K562 (cell line): ENCODE results near the gene CS. TPM values are rescaled to one million over a fixed set of nuclear protein-coding genes. Genes with fewer than 3 reads are reported as not detected.
A peak's percentile ranks its signal among the peaks of the same experiment; 100 is the strongest.

Experiments
- ATAC-seq: fragments of 200-7000 bp; cut with Tn5 transposase; 3 replicates; pipeline ENCODE4 v1.9.1; 2020; ENCODE audit warnings: moderate library complexity
- BruUV-seq: library from RNA; stranded (reverse); fragments of 400-500 nt; replicated peaks from 2 replicates; lab custom pipeline; 2021; lab: Mats Ljungman, UMichigan
- CTCF ChIA-PET: fragments of 300-600 bp; formaldehyde crosslinking; extraction: SDS; loops from one replicate; lab custom pipeline; 2021; ENCODE audit warnings: low intra/inter-chr PET ratio; lab: Yijun Ruan, JAX
- POLR2A ChIA-PET: fragments of 300-600, 350-650 bp; sonication (Branson Sonifier 250); formaldehyde crosslinking; extraction: SDS; loops from one replicate; lab custom pipeline; 2021; ENCODE audit warnings: antibody characterized with exemption, inconsistent platforms; lab: Yijun Ruan, JAX
- DNase-seq, 4 experiments: peaks; one replicate each; pipeline versions ENCODE4 v3.0.0 to v3.0.0-alpha.2; 2011 to 2018; ENCODE audit warnings: low spot score in 3 of 4, mixed read lengths in 3 of 4; ENCODE audit errors: extremely low read depth in 1 of 4
- FAIRE-seq: peaks from 2 replicates; lab custom pipeline; 2011; peaks lifted over from hg19 to GRCh38; lab: Jason Lieb, UNC
- H2AFZ ChIP-seq: 2 replicates; pipeline ENCODE4 v1.6.0; 2011; ENCODE audit warnings: low read depth, low read length, control low read depth, inconsistent platforms
- H3K27ac ChIP-seq: fragments of 200-600 bp; 3 replicates; pipeline ENCODE4 v1.8.0; 2011; ENCODE audit warnings: low read depth, mild to moderate bottlenecking, control low read depth, inconsistent platforms, low read length, moderate library complexity, mixed read lengths; ENCODE audit errors: extremely low read depth
- H3K27me3 ChIP-seq, 2 experiments: fragments of 300-600 bp in 1 of 2; 2 replicates in 1 of 2; 3 replicates in 1 of 2; pipeline versions ENCODE4 v1.6.0 to v1.8.0; 2011; ENCODE audit warnings: inconsistent platforms in 2 of 2, low read length in 2 of 2, mild to moderate bottlenecking in 1 of 2, mixed read lengths in 1 of 2, moderate library complexity in 1 of 2; ENCODE audit not compliant: control insufficient read depth in 2 of 2, insufficient read depth in 2 of 2
- H3K36me3 ChIP-seq: fragments of 300-600 bp; 3 replicates; pipeline ENCODE4 v1.8.0; 2011; ENCODE audit warnings: mild to moderate bottlenecking, low read length, inconsistent platforms; ENCODE audit not compliant: control insufficient read depth, insufficient read depth
- H3K4me1 ChIP-seq, 2 experiments: fragments of 200-600 bp in 1 of 2; replicated peaks in 1 of 2; 2 replicates in 1 of 2; 3 replicates in 1 of 2; pipeline versions ENCODE4 v1.5.1 to v1.8.0; 2011; ENCODE audit warnings: inconsistent platforms in 2 of 2, low read length in 2 of 2, mild to moderate bottlenecking in 1 of 2, mixed read lengths in 1 of 2, moderate library complexity in 1 of 2; ENCODE audit not compliant: control insufficient read depth in 2 of 2, insufficient read depth in 2 of 2
- H3K4me2 ChIP-seq: 2 replicates; pipeline ENCODE4 v1.6.1; 2011; ENCODE audit warnings: low read length, control low read depth, inconsistent platforms, mixed read lengths; ENCODE audit not compliant: insufficient read depth
- H3K4me3 ChIP-seq: fragments of 200-600 bp; sonication (generic), shearing (Covaris generic); 2 replicates; pipeline ENCODE4 v1.5.1; 2016; ENCODE audit warnings: control low read depth, inconsistent platforms
- H3K79me2 ChIP-seq: fragments of 200-600 bp; 3 replicates; pipeline ENCODE4 v1.8.0; 2011; ENCODE audit warnings: low read length, inconsistent platforms; ENCODE audit not compliant: control insufficient read depth, insufficient read depth
- H3K9ac ChIP-seq, 2 experiments: 2 replicates each; pipeline versions ENCODE4 v1.6.0 to v1.6.1; 2011; ENCODE audit warnings: low read depth in 2 of 2, low read length in 2 of 2, control low read depth in 1 of 2, inconsistent platforms in 1 of 2, mild to moderate bottlenecking in 1 of 2, mixed read lengths in 1 of 2; ENCODE audit not compliant: insufficient read depth in 1 of 2
- H3K9me1 ChIP-seq: one replicate; pipeline ENCODE4 v1.6.0; 2011; ENCODE audit warnings: inconsistent platforms, mild to moderate bottlenecking, low read length, moderate library complexity; ENCODE audit not compliant: control insufficient read depth, insufficient read depth
- H3K9me3 ChIP-seq: replicated peaks from 2 replicates; pipeline ENCODE4 v1.5.1; 2011; ENCODE audit warnings: low read depth, low read length, inconsistent platforms; ENCODE audit not compliant: control insufficient read depth, insufficient read depth
- H4K20me1 ChIP-seq: replicated peaks from 2 replicates; pipeline ENCODE4 v1.6.1; 2011; ENCODE audit warnings: low read length, inconsistent platforms, mixed read lengths; ENCODE audit not compliant: control insufficient read depth, insufficient read depth
- CHCHD3 ChIP-seq: fragments of 250-450 bp; sonication (Bioruptor Pico); IDR thresholded peaks from 2 replicates; pipeline ENCODE4 v2.1.2; 2022; ENCODE audit warnings: mild to moderate bottlenecking
- CSDE1 ChIP-seq, 2 experiments: fragments of 450-650 bp; IDR thresholded peaks; 2 replicates each; pipeline ENCODE4 v1.6.1; 2016; ENCODE audit warnings: mild to moderate bottlenecking in 1 of 2
- KLF6 ChIP-seq: fragments of 250-450 bp; sonication (Bioruptor Pico); IDR thresholded peaks from 2 replicates; pipeline ENCODE4 v1.4.0; 2020; ENCODE audit warnings: mild to moderate bottlenecking, moderate library complexity, borderline replicate concordance
- POLR2G ChIP-seq: fragments of 200-400 bp; formaldehyde crosslinking; IDR thresholded peaks from 2 replicates; pipeline ENCODE4 v1.6.1; 2017; ENCODE audit warnings: low read depth, mild to moderate bottlenecking, antibody characterized with exemption, low read length, moderate library complexity
- WGBS: fragments of 100-300 bp; shearing (Covaris generic); methylation state at CpG from one replicate; pipeline ENCODE4 v1.1.6; 2016; ENCODE audit warnings: low coverage, mixed read lengths; ENCODE audit not compliant: insufficient coverage; ENCODE audit errors: missing lambda C conversion rate; 5-methylcytosine and 5-hydroxymethylcytosine counted together
- in situ Hi-C: fragments of 300-500 bp; cut with MboI; formaldehyde crosslinking; loops from 4 replicates; pipeline ENCODE4 v1.15.0; 2018; ENCODE audit warnings: inconsistent platforms, mixed read lengths
- intact Hi-C: fragments of 100-400 bp; cut with micrococcal nuclease; formaldehyde crosslinking; loops from 2 replicates; pipeline ENCODE4 v1.14.2; 2022
- polyA plus RNA-seq, 8 experiments: library from polyadenylated mRNA; depleted of rRNA in 4 of 8; stranded (reverse) in 5 of 8; unstranded in 3 of 8; fragments of >200 nt; fragmentation: Nextera tagmentation in 2 of 8; fragmentation: Illumina TruSeq in 1 of 8; extraction: Ambion mirVana in 2 of 8; extraction: Trizol in 1 of 8; gene quantifications; 2 replicates each; pipeline versions ENCODE4 v1.2.1 to v1.2.3, GENCODE V29; 2011 to 2014; ENCODE audit warnings: inconsistent platforms in 1 of 8, missing spikeins in 1 of 8
- total RNA-seq, 7 experiments: library from RNA; depleted of rRNA in 6 of 7; stranded (reverse); fragments of >200 nt in 6 of 7; fragmentation: Illumina TruSeq in 2 of 7; extraction: Trizol in 2 of 7; gene quantifications; 2 replicates each; pipeline versions ENCODE4 v1.2.1 to v1.2.3, GENCODE V29; 2011 to 2021; ENCODE audit warnings: low replicate concordance in 1 of 7
- TF ChIP-seq, protein P1 (sequence below): fragments of 450-650 bp; IDR thresholded peaks from 2 replicates; pipeline ENCODE4 v1.6.1; 2016; ENCODE audit warnings: low read depth
- TF ChIP-seq, protein P2 (sequence below): sonication (generic); formaldehyde crosslinking; IDR thresholded peaks from 2 replicates; pipeline ENCODE4 v1.8.0; 2023; ENCODE audit warnings: missing genetic modification reagents, mild to moderate bottlenecking, borderline replicate concordance

Gene CS
- total and polyA plus RNA-seq, 9 of the 15 experiments (the other 6 are each of a cell fraction or from before 2014, with no cell fraction given): 99.9 to 390 (median 149) TPM

DNA sequence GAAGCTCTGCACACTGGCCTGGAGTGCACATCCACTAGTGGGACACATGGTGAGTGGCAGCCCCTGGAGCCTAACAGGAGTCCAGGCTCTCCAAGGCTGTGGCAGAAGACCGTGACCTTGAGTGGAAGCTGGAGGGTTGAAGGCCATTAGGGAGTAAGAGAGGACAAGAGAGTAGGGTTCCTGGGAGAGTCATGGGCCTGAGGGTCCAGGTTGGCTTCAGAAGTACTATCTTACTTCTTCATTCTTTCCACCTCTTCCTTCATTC lies 39.0 kb upstream of the CS start:
- POLR2A ChIA-PET: interaction anchor here (1.6 to 19.0 kb wide), 3 partner anchors 13 to 23 kb away, joined by 4 to 274 read pairs (median 17); partner anchors contain the start of genes APOF, CNPY2 and STAT2
- intact Hi-C loops: no loop called here
- TF ChIP-seq, protein P1, sequence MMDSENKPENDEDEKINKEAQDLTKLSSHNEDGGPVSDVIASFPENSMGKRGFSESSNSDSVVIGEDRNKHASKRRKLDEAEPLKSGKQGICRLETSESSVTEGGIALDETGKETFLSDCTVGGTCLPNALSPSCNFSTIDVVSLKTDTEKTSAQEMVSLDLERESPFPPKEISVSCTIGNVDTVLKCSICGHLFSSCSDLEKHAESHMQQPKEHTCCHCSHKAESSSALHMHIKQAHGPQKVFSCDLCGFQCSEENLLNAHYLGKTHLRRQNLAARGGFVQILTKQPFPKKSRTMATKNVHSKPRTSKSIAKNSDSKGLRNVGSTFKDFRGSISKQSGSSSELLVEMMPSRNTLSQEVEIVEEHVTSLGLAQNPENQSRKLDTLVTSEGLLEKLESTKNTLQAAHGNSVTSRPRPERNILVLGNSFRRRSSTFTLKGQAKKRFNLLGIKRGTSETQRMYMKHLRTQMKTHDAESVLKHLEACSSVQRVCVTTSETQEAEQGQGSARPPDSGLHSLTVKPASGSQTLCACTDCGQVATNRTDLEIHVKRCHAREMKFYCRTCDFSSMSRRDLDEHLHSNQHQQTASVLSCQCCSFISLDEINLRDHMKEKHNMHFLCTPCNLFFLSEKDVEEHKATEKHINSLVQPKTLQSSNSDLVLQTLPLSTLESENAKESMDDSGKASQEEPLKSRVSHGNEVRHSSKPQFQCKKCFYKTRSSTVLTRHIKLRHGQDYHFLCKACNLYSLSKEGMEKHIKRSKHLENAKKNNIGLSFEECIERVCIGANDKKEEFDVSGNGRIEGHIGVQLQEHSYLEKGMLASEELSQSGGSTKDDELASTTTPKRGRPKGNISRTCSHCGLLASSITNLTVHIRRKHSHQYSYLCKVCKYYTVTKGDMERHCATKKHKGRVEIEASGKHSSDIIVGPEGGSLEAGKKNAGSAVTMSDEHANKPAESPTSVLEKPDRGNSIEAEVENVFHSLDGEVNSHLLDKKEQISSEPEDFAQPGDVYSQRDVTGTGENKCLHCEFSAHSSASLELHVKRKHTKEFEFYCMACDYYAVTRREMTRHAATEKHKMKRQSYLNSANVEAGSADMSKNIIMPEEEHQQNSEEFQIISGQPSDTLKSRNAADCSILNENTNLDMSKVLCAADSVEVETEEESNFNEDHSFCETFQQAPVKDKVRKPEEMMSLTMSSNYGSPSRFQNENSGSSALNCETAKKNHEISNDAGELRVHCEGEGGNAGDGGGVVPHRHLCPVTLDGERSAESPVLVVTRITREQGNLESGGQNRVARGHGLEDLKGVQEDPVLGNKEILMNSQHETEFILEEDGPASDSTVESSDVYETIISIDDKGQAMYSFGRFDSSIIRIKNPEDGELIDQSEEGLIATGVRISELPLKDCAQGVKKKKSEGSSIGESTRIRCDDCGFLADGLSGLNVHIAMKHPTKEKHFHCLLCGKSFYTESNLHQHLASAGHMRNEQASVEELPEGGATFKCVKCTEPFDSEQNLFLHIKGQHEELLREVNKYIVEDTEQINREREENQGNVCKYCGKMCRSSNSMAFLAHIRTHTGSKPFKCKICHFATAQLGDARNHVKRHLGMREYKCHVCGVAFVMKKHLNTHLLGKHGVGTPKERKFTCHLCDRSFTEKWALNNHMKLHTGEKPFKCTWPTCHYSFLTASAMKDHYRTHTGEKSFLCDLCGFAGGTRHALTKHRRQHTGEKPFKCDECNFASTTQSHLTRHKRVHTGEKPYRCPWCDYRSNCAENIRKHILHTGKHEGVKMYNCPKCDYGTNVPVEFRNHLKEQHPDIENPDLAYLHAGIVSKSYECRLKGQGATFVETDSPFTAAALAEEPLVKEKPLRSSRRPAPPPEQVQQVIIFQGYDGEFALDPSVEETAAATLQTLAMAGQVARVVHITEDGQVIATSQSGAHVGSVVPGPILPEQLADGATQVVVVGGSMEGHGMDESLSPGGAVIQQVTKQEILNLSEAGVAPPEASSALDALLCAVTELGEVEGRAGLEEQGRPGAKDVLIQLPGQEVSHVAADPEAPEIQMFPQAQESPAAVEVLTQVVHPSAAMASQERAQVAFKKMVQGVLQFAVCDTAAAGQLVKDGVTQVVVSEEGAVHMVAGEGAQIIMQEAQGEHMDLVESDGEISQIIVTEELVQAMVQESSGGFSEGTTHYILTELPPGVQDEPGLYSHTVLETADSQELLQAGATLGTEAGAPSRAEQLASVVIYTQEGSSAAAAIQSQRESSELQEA: no peak
- TF ChIP-seq KLF6 (CRISPR knock-in tag) (no peak), CHCHD3 (no peak), POLR2G (no peak), CSDE1 (IDR thresholded peaks at IDR 0.05) (no peak)
- TF ChIP-seq, protein P2, sequence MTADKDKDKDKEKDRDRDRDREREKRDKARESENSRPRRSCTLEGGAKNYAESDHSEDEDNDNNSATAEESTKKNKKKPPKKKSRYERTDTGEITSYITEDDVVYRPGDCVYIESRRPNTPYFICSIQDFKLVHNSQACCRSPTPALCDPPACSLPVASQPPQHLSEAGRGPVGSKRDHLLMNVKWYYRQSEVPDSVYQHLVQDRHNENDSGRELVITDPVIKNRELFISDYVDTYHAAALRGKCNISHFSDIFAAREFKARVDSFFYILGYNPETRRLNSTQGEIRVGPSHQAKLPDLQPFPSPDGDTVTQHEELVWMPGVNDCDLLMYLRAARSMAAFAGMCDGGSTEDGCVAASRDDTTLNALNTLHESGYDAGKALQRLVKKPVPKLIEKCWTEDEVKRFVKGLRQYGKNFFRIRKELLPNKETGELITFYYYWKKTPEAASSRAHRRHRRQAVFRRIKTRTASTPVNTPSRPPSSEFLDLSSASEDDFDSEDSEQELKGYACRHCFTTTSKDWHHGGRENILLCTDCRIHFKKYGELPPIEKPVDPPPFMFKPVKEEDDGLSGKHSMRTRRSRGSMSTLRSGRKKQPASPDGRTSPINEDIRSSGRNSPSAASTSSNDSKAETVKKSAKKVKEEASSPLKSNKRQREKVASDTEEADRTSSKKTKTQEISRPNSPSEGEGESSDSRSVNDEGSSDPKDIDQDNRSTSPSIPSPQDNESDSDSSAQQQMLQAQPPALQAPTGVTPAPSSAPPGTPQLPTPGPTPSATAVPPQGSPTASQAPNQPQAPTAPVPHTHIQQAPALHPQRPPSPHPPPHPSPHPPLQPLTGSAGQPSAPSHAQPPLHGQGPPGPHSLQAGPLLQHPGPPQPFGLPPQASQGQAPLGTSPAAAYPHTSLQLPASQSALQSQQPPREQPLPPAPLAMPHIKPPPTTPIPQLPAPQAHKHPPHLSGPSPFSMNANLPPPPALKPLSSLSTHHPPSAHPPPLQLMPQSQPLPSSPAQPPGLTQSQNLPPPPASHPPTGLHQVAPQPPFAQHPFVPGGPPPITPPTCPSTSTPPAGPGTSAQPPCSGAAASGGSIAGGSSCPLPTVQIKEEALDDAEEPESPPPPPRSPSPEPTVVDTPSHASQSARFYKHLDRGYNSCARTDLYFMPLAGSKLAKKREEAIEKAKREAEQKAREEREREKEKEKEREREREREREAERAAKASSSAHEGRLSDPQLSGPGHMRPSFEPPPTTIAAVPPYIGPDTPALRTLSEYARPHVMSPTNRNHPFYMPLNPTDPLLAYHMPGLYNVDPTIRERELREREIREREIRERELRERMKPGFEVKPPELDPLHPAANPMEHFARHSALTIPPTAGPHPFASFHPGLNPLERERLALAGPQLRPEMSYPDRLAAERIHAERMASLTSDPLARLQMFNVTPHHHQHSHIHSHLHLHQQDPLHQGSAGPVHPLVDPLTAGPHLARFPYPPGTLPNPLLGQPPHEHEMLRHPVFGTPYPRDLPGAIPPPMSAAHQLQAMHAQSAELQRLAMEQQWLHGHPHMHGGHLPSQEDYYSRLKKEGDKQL (CRISPR knock-in tag): no peak

More for the DNA sequence above, 39.0 kb upstream of the CS start:
- ATAC-seq (no peak), FAIRE-seq (no peak), DNase-seq (no peak)
- no TSS peak for BruUV-seq
- H3K27me3 ChIP-seq: no peaks in the 10 kb centered on the region
- H3K79me2 ChIP-seq: peaks cover 13% of the 10 kb centered on the region
- H3K4me1 ChIP-seq: peaks cover 17 to 44% of the 10 kb centered on the region in 2 experiments
- CTCF ChIA-PET: no interaction called here
- peaks cover 3% of the 10 kb centered on the region for H3K9me1 ChIP-seq
- H3K27ac ChIP-seq: peak overlapping the region; percentile 33; the same call in 2 of the 3 replicates
- H4K20me1 ChIP-seq: no peaks in the 10 kb centered on the region
- no peak overlapping the region for H3K4me3 ChIP-seq
- H3K36me3 ChIP-seq: peaks cover 29% of the 10 kb centered on the region; the same call in 2 of the 3 replicates
- no peaks in the 10 kb centered on the region for H3K9me3 ChIP-seq
- H3K9ac ChIP-seq: peak overlapping the region in 1 of 2 experiments; percentile 56; a peak in 2 of 4 replicates
- H2AFZ ChIP-seq: no peak overlapping the region
- in situ Hi-C loops: no loop called here
- no peak overlapping the region; the same call in 1 of the 2 replicates for H3K4me2 ChIP-seq
- 100% methylated on average over 1 of the region's 1 CpG for WGBS
